ENCODE measurements around the gene COASY.

COASY gene

DNA sequence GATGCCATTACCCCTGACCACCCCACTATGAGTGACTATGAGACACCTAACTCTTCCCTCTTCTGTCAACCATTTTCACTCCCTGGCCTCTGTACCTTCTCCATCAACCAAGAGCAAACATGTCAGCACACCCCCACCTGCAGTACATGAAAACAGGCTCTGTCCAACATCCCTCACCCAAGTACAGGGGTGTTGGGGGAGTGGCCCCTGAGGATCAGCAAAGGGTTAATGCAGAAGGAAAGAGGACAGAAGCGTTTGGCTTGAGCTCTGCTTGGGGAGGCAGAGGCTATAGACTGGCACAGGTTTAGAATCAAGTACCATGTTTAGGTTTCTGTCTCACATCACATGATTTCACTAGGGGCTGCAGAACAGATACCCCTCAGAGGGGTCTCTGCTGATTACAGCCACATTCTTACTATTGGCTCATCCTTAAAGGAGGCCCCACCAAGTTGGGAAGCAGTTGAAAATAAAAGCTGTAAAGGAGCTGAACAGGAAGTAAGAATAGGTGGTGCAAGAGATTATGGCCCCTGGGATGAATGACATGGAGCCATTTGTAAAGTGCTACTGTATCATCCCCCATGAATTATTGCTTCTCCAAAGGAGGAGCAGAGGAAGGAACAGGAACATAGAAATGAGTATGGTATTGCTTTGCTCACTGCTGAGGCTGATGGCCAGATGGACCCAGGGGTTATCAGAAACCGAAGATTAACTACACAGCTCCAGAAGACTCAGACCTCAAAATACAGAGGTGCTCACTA is 18.0 kb downstream of the COASY start:
- no peak overlapping the region for H3K4me3 ChIP-seq (ENCODE audit: low read length)
- H3K9me3 ChIP-seq (ENCODE audit: control insufficient read depth, low read length) = no peaks in the 10 kb centered on the region
- DNase-seq (ENCODE audit: low read depth) = no peak
- H3K36me3 ChIP-seq (ENCODE audit: control insufficient read depth, insufficient read depth, low read length, severe bottlenecking) = peaks cover 63% of the 10 kb centered on the region
- H3K4me1 ChIP-seq (ENCODE audit: control insufficient read depth, insufficient read depth, low read length) = peaks cover 26% of the 10 kb centered on the region
- no peaks in the 10 kb centered on the region for H3K27me3 ChIP-seq (replicated peaks; ENCODE audit: control insufficient read depth, insufficient read depth, low read length)
- no peak overlapping the region for H3K9ac ChIP-seq (ENCODE audit: low read length)

DNA sequence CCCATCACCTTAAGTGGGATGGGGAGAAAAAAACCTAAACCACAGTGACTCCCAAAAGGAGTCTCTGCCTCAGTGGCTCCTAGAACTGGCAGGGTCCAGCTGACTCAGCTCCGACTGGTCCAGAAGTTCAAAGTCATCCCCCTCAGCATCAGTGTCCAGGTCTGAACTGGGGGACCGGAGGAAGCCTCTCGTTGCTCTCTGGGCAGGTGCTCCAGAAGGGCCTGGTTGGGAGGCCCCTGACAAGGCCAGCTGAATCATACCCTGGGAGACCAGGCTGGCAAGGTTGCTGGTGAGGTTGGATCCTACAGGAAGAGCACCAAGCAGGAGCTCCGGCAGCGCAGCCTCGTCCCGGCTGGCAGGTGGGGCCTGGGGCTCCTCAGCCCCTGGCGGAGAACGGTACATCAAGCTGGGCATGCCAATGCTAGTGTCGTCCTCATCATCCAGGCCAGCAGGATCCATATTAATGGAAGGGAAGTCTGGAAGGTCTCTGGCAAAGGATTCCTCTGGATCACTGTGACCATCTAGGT is 19.9 kb downstream of the COASY start:
- H3K36me3 ChIP-seq (ENCODE audit: control insufficient read depth, insufficient read depth, low read length, severe bottlenecking) = peaks cover 74% of the 10 kb centered on the region
- no peak overlapping the region for H3K4me3 ChIP-seq (ENCODE audit: low read length)
- no peak for DNase-seq (ENCODE audit: low read depth)
- H3K9me3 ChIP-seq (ENCODE audit: control insufficient read depth, low read length) = no peaks in the 10 kb centered on the region
- no peak overlapping the region for H3K9ac ChIP-seq (ENCODE audit: low read length)
- peaks cover 42% of the 10 kb centered on the region for H3K4me1 ChIP-seq (ENCODE audit: control insufficient read depth, insufficient read depth, low read length)
- no peaks in the 10 kb centered on the region for H3K27me3 ChIP-seq (replicated peaks; ENCODE audit: control insufficient read depth, insufficient read depth, low read length)

DNA sequence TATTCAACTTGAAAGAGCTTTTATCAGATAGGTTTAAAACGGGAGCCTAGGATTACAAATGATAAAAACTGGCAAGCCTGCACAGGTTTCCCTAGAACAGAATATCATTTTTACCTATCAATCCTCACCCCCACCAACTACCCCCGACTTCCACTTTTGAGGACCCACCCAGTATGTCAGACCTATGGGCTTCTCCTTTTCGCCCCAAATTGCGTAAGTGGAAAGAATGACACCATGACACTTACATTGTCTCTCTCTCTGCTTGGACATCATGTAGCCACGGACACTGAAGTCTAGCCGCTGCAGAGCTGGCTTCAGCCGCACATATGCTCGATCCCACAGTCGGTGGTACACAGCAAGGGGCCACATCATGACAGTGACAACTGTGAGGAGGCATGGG is 22.9 kb downstream of the COASY start:
- peak overlapping the region; percentile 25 for H3K4me3 ChIP-seq (ENCODE audit: low read length)
- peaks cover 35% of the 10 kb centered on the region for H3K4me1 ChIP-seq (ENCODE audit: control insufficient read depth, insufficient read depth, low read length)
- no peaks in the 10 kb centered on the region for H3K27me3 ChIP-seq (replicated peaks; ENCODE audit: control insufficient read depth, insufficient read depth, low read length)
- no peaks in the 10 kb centered on the region for H3K9me3 ChIP-seq (ENCODE audit: control insufficient read depth, low read length)
- no peak for DNase-seq (ENCODE audit: low read depth)
- peaks cover 95% of the 10 kb centered on the region for H3K36me3 ChIP-seq (ENCODE audit: control insufficient read depth, insufficient read depth, low read length, severe bottlenecking)
- peak overlapping the region; percentile 70 for H3K9ac ChIP-seq (ENCODE audit: low read length)

DNA sequence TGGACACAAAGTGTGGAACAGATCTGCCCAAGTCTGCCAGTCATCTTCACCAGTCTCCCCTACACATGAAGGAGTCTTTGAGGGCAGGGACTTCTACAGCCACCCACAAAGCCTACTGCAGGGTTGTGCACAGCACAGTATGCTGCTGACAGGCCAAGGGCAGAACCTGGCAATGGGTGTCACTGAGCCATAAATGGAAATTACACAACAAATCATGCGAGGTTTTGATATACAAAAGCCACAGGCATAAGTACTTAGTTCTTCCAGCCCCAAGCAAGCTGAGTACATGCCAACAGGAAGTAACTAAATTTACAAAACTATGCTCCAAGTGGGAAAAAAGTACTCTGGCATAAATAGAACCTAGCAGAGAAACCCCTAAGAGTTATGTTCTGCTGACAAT is 23.4 kb downstream of the COASY start:
- Histone ChIP-seq H3K4me3 (ENCODE audit: low read length) (peak overlapping the region; percentile 48), H3K36me3 (ENCODE audit: control insufficient read depth, insufficient read depth, low read length, severe bottlenecking) (peaks cover 96% of the 10 kb centered on the region)
- peak; percentile 9 for DNase-seq (ENCODE audit: low read depth)

DNA sequence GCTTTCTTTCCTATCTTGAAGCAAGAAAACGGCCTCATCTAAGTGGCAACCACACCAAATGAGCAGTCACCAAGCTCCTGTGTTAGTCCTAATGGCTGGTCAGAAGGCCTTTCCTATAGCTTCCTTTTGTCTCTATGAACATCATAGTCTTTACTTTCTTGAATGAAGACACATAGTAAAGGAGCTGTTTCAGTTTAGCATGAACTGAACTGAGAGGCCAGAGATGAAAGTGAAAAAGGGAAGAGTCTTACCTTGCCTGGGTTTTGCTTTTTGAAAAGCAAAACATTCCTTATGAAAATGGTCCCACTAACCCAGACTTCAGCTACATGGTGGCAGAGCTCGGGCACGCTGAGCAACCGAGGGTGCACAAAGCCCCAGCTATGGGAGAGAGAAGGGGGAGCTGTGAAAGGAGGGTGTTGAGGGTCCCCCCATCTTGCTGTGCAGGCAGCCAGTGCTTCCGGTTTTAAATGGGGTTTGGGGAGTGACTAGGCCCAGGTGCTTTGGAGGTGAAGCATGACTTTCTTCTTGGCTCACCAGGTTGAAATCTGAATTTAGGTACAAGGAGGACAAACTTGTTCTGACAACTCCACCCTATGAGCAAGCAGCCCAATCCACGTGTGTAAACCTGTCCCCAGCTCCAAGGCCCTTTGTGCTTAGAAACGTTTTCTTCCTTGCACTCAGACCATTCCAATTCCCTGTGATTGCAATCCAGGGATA is 24.7 kb downstream of the COASY start:
- H3K27me3 ChIP-seq (replicated peaks; ENCODE audit: control insufficient read depth, insufficient read depth, low read length) = no peaks in the 10 kb centered on the region
- H3K4me3 ChIP-seq (ENCODE audit: low read length) = no peak overlapping the region
- peaks cover 35% of the 10 kb centered on the region for H3K4me1 ChIP-seq (ENCODE audit: control insufficient read depth, insufficient read depth, low read length)
- no peak overlapping the region for H3K9ac ChIP-seq (ENCODE audit: low read length)
- no peaks in the 10 kb centered on the region for H3K9me3 ChIP-seq (ENCODE audit: control insufficient read depth, low read length)
- DNase-seq (ENCODE audit: low read depth) = no peak
- peaks cover 95% of the 10 kb centered on the region for H3K36me3 ChIP-seq (ENCODE audit: control insufficient read depth, insufficient read depth, low read length, severe bottlenecking)

More for the DNA sequence above, 23.4 kb downstream of the COASY start:
- Histone ChIP-seq H3K4me1 (ENCODE audit: control insufficient read depth, insufficient read depth, low read length) (peaks cover 35% of the 10 kb centered on the region), H3K9ac (ENCODE audit: low read length) (peak overlapping the region; percentile 70), H3K9me3 (ENCODE audit: control insufficient read depth, low read length) (no peaks in the 10 kb centered on the region), H3K27me3 (replicated peaks; ENCODE audit: control insufficient read depth, insufficient read depth, low read length) (no peaks in the 10 kb centered on the region)

DNA sequence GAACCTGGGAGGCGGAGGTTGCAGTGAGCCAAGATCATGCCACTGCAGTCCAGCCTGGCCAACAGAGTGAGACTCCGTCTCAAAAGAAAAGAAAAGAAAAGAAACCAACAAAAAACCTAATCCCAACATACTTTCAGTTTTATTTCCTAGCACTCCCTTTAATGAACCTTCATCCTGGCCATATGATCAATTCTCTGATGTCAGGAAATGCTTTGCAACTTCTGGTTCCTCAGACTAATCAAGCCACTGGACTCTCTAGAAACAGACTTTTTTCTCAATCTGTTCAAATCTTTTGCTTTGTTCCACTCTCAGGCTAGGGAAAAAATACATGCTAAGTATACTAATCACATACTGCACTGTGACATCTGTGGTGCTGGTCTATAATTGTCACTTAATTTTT is 28.9 kb downstream of the COASY start:
- H3K9ac ChIP-seq (ENCODE audit: low read length) = no peak overlapping the region
- H3K4me3 ChIP-seq (ENCODE audit: low read length) = no peak overlapping the region
- H3K4me1 ChIP-seq (ENCODE audit: control insufficient read depth, insufficient read depth, low read length) = peaks cover 19% of the 10 kb centered on the region
- no peak for DNase-seq (ENCODE audit: low read depth)
- no peaks in the 10 kb centered on the region for H3K9me3 ChIP-seq (ENCODE audit: control insufficient read depth, low read length)
- H3K36me3 ChIP-seq (ENCODE audit: control insufficient read depth, insufficient read depth, low read length, severe bottlenecking) = peaks cover 60% of the 10 kb centered on the region
- H3K27me3 ChIP-seq (replicated peaks; ENCODE audit: control insufficient read depth, insufficient read depth, low read length) = no peaks in the 10 kb centered on the region

DNA sequence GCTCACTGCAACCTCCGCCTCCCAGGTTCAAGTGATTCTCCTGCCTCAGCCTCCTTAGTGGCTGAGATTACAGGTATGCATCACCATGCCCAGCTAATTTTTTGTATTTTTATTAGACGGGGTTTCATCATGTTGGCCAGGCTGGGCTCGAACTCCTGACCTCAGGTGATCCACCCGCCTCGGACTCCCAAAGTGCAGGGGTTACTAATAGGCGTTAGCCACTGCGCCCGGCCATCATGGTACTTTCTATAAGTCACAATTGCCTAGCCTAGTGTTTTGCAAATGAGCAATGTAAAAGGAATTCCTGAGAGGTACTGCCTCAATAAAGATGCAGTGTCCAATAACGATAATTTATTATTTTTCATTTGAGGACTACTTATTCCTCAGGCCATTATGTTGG is 29.5 kb downstream of the COASY start:
- DNase-seq (ENCODE audit: low read depth) = no peak
- no peaks in the 10 kb centered on the region for H3K9me3 ChIP-seq (ENCODE audit: control insufficient read depth, low read length)
- H3K4me1 ChIP-seq (ENCODE audit: control insufficient read depth, insufficient read depth, low read length) = peaks cover 14% of the 10 kb centered on the region
- no peak overlapping the region for H3K4me3 ChIP-seq (ENCODE audit: low read length)
- H3K27me3 ChIP-seq (replicated peaks; ENCODE audit: control insufficient read depth, insufficient read depth, low read length) = no peaks in the 10 kb centered on the region
- H3K9ac ChIP-seq (ENCODE audit: low read length) = no peak overlapping the region
- H3K36me3 ChIP-seq (ENCODE audit: control insufficient read depth, insufficient read depth, low read length, severe bottlenecking) = peaks cover 56% of the 10 kb centered on the region

DNA sequence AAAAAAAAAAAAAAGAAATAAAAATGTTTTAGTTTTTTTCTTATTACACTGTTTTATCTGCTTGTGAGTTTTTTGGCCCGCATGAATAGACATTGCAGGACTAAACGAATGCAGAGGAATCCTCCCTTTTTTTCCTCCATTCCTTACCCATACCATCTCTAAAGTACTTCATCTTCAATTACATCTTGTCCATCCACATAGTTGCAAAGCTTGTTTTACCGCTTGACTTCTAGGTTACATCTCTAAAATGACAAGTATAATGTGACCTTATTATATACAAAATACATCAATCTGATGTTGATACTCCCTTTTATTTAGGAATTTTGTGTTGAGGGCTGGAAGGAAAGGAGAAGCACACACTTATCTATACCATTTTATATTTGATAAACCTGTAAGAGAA is 34.4 kb downstream of the COASY start:
- no peak overlapping the region for H3K4me3 ChIP-seq (ENCODE audit: low read length)
- peaks cover 10% of the 10 kb centered on the region for H3K4me1 ChIP-seq (ENCODE audit: control insufficient read depth, insufficient read depth, low read length)
- H3K9me3 ChIP-seq (ENCODE audit: control insufficient read depth, low read length) = no peaks in the 10 kb centered on the region
- H3K9ac ChIP-seq (ENCODE audit: low read length) = no peak overlapping the region
- no peak for DNase-seq (ENCODE audit: low read depth)
- H3K27me3 ChIP-seq (replicated peaks; ENCODE audit: control insufficient read depth, insufficient read depth, low read length) = no peaks in the 10 kb centered on the region
- peaks cover 8% of the 10 kb centered on the region for H3K36me3 ChIP-seq (ENCODE audit: control insufficient read depth, insufficient read depth, low read length, severe bottlenecking)

DNA sequence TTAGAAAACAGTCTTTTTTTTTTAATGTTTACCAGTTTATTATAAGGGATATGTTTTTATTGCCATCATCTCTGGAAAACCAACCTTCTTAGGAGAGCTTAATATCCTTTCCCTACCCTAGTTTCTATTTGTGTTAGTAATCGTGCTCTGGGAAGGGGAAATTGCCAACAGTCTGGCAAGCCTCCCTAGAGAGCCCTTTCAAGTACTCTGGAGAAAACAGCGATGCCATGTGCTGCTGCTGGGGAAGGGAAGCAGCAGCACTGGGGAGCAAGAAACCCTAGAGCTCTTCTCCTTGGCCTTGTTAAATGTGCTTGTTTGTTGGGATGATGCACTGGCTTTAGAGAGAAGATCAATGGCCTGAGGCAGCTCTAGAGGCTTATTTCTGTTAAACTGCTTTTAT is 37.0 kb downstream of the COASY start:
- H3K36me3 ChIP-seq (ENCODE audit: control insufficient read depth, insufficient read depth, low read length, severe bottlenecking) = peaks cover 2% of the 10 kb centered on the region
- DNase-seq (ENCODE audit: low read depth) = no peak
- H3K27me3 ChIP-seq (replicated peaks; ENCODE audit: control insufficient read depth, insufficient read depth, low read length) = no peaks in the 10 kb centered on the region
- H3K4me1 ChIP-seq (ENCODE audit: control insufficient read depth, insufficient read depth, low read length) = peaks cover 10% of the 10 kb centered on the region
- H3K9ac ChIP-seq (ENCODE audit: low read length) = no peak overlapping the region
- no peaks in the 10 kb centered on the region for H3K9me3 ChIP-seq (ENCODE audit: control insufficient read depth, low read length)
- no peak overlapping the region for H3K4me3 ChIP-seq (ENCODE audit: low read length)

DNA sequence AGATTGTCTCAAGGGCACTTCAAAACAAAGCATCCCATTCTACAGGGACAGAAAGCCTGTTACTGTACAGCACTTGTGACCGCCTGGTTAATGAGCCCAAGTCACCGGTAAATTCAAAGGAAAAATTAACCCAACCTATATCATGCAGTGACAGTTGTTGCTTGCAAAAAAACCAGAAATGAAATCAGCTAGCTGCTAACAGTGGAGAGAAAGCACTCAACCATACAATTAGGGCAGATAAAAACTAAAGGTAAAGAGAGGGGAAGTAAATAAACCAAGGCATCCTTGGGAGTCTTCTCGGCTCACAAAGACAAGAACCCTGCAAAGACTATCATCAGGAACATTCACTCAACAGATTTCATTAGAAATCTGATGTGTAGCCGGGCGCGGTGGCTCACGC is 41.4 kb downstream of the COASY start:
- Histone ChIP-seq H3K27me3 (replicated peaks; ENCODE audit: control insufficient read depth, insufficient read depth, low read length) (no peaks in the 10 kb centered on the region), H3K9ac (ENCODE audit: low read length) (no peak overlapping the region), H3K4me3 (ENCODE audit: low read length) (no peak overlapping the region), H3K36me3 (ENCODE audit: control insufficient read depth, insufficient read depth, low read length, severe bottlenecking) (no peaks in the 10 kb centered on the region), H3K4me1 (ENCODE audit: control insufficient read depth, insufficient read depth, low read length) (peaks cover 16% of the 10 kb centered on the region), H3K9me3 (ENCODE audit: control insufficient read depth, low read length) (no peaks in the 10 kb centered on the region)
- DNase-seq (ENCODE audit: low read depth) = no peak

DNA sequence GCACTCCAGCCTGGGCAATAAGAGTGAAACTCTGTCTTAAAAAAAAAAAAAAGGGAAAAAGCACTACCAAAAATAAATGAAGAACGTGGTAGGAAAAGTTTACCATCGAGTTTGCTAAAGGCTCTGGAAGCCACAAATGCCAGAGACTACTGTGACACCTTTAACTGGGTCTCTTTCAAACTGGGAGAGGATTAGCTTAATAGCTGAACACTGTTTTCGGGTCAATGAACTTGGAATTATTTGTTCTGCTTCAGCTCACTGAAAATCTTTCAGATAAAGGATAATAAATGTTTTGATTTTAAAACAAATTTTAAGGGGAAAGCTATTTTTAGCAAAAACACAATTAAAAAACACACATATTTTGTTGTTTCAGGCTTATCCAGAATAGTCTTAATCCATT is 45.8 kb downstream of the COASY start:
- Histone ChIP-seq H3K27me3 (replicated peaks; ENCODE audit: control insufficient read depth, insufficient read depth, low read length) (no peaks in the 10 kb centered on the region), H3K9ac (ENCODE audit: low read length) (peak overlapping the region; percentile 98), H3K4me1 (ENCODE audit: control insufficient read depth, insufficient read depth, low read length) (peaks cover 12% of the 10 kb centered on the region), H3K4me3 (ENCODE audit: low read length) (peak overlapping the region; percentile 95), H3K36me3 (ENCODE audit: control insufficient read depth, insufficient read depth, low read length, severe bottlenecking) (peaks cover 11% of the 10 kb centered on the region), H3K9me3 (ENCODE audit: control insufficient read depth, low read length) (no peaks in the 10 kb centered on the region)
- no peak for DNase-seq (ENCODE audit: low read depth)

Data from adipocyte (in vitro differentiated cells).